Adrenal gland (tissue), 12 donors: ENCODE results near the gene CEP112. TPM values are rescaled to one million over a fixed set of nuclear protein-coding genes. Genes with fewer than 3 reads are reported as not detected.

ENCODE experiments used
- DNase-seq, 7 donors: peaks; one replicate each; pipeline ENCODE4 v3.0.0-alpha.2; 2019 to 2020
- H3K27ac ChIP-seq, 5 donors: fragments of 200-600 bp; sonication (generic) in 4 of 5; 1 replicate in 3 of 5; 2 replicates in 2 of 5; pipeline versions ENCODE4 v1.5.1 to v1.8.0; 2016 to 2020; ENCODE audit warnings: mild to moderate bottlenecking in 1 of 5
- H3K27me3 ChIP-seq: fragments of 200-600 bp; 2 replicates; pipeline ENCODE4 v1.8.0; 2021
- H3K36me3 ChIP-seq, 2 donors: fragments of 200-600 bp; replicated peaks in 1 of 2; 1 replicate in 1 of 2; 2 replicates in 1 of 2; pipeline versions ENCODE4 v1.5.1 to v1.8.0; 2018 to 2022
- H3K4me1 ChIP-seq, 2 donors: fragments of 200-600 bp; replicated peaks in 1 of 2; 1 replicate in 1 of 2; 2 replicates in 1 of 2; pipeline versions ENCODE4 v1.5.1 to v1.8.0; 2018 to 2021
- H3K4me3 ChIP-seq, 4 donors: fragments of 200-600 bp; sonication (generic) in 3 of 4; one replicate each; pipeline ENCODE4 v1.5.1; 2016 to 2018
- H3K9me3 ChIP-seq, 3 donors: fragments of 200-600 bp; sonication (generic) in 1 of 3; replicated peaks in 1 of 3; 1 replicate in 2 of 3; 2 replicates in 1 of 3; pipeline versions ENCODE4 v1.5.1 to v1.8.0; 2016 to 2021
- POLR2A ChIP-seq, 2 donors: fragments of 450-650 bp; IDR thresholded peaks; one replicate each; pipeline ENCODE4 v1.6.1; 2017; ENCODE audit warnings: antibody characterized with exemption in 2 of 2, mild to moderate bottlenecking in 2 of 2, moderate library complexity in 1 of 2
- WGBS, 4 donors: extraction: QIAGEN DNeasy Blood & Tissue Kit in 2 of 4; methylation state at CpG; one replicate each; pipeline versions ENCODE4 v1.1.5 to v1.1.7; 2013 to 2017; 5-methylcytosine and 5-hydroxymethylcytosine counted together
- intact Hi-C, 2 donors: fragments of 100-400 bp; cut with DNase I; formaldehyde crosslinking; loops; one replicate each; pipeline versions ENCODE4 v1.14.1 to v1.15.0; 2022 to 2023
- polyA plus RNA-seq, 3 donors: library from polyadenylated mRNA; stranded (reverse); fragments of 200-250 nt in 2 of 3; fragments of 350-450 nt in 1 of 3; fragmentation: Illumina TruSeq in 1 of 3; extraction: RNeasy Lipid Tissue Mini Kit (QIAGEN cat#74804) in 1 of 3; gene quantifications; one replicate each; pipeline ENCODE4 v1.2.3, GENCODE V29; 2013 to 2014
- total RNA-seq, 9 donors: library from RNA; depleted of rRNA in 4 of 9; stranded (reverse); fragments of >200 nt in 4 of 9; fragments of 120-200 nt in 1 of 9; fragmentation: NEBNext Ultra II Directional in 1 of 9; extraction: Animal tissue kit (Norgen Biotek cat#: 25700) in 1 of 9; gene quantifications; one replicate each; pipeline versions ENCODE4 v1.1.0 to v1.2.4, GENCODE V29; 2013 to 2023
- TF ChIP-seq, protein P1 (sequence below), 6 experiments: fragments of 450-650 bp in 4 of 6; fragments of 200-600 bp in 2 of 6; sonication (generic) in 1 of 6; IDR thresholded peaks; 1 replicate in 5 of 6; 2 replicates in 1 of 6; pipeline versions ENCODE4 v1.5.1 to v1.8.0; 2016 to 2021; ENCODE audit warnings: antibody characterized with exemption in 6 of 6, mild to moderate bottlenecking in 2 of 6, moderate library complexity in 1 of 6
- donor health status: healthy with polysubstance abuse.
- donor health status: Bipolar disorder and iron deficiency.
- donor health status: DM: yes; HTN: yes; CAD: no.
- donor health status: DM: no; HTN: no; CAD: no.
- donor health status: DM: no; HTN: no; CAD: no.
- donor health status: DM: yes; HTN: yes; CAD: no.

The CEP112 gene
- total and polyA plus RNA-seq, 12 donors: 4.2 to 24.1 (median 9.6) TPM

DNA sequence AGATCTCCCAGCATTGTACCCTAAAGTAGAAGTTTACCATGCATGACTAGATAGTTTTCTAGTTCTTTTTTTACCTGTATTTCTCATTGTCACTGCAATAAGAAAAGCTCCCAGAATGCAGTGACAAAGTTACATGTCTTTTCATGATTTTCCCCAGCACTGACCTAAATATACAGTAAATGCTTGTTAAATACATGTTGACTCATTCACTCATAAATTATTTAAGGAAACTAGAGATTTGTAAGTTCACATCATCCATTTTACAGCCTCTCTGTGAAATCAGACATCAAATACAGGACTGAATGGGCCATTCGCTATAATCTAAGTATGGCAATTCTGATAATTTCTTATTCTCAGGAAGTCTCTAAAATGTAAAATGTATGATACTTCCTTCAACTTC is 371.6 kb downstream of the CEP112 start:
- H3K36me3 ChIP-seq: no peaks in the 10 kb centered on the region
- no peaks in the 10 kb centered on the region for H3K9me3 ChIP-seq
- no peak for TF ChIP-seq POLR2A (IDR thresholded peaks at IDR 0.05)
- TF ChIP-seq, protein P1, sequence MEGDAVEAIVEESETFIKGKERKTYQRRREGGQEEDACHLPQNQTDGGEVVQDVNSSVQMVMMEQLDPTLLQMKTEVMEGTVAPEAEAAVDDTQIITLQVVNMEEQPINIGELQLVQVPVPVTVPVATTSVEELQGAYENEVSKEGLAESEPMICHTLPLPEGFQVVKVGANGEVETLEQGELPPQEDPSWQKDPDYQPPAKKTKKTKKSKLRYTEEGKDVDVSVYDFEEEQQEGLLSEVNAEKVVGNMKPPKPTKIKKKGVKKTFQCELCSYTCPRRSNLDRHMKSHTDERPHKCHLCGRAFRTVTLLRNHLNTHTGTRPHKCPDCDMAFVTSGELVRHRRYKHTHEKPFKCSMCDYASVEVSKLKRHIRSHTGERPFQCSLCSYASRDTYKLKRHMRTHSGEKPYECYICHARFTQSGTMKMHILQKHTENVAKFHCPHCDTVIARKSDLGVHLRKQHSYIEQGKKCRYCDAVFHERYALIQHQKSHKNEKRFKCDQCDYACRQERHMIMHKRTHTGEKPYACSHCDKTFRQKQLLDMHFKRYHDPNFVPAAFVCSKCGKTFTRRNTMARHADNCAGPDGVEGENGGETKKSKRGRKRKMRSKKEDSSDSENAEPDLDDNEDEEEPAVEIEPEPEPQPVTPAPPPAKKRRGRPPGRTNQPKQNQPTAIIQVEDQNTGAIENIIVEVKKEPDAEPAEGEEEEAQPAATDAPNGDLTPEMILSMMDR (IDR thresholded peaks at IDR 0.05): no peak
- DNase-seq: no peak
- intact Hi-C loops: no loop called here
- no peaks in the 10 kb centered on the region for H3K27me3 ChIP-seq
- no peak overlapping the region for H3K4me3 ChIP-seq
- WGBS, 4 donors: 94 to 97% (median 96%) methylated on average over 1 of the region's 1 CpG
- peaks cover 0 to 9% of the 10 kb centered on the region in 2 donors for H3K4me1 ChIP-seq
- no peak overlapping the region for H3K27ac ChIP-seq

DNA sequence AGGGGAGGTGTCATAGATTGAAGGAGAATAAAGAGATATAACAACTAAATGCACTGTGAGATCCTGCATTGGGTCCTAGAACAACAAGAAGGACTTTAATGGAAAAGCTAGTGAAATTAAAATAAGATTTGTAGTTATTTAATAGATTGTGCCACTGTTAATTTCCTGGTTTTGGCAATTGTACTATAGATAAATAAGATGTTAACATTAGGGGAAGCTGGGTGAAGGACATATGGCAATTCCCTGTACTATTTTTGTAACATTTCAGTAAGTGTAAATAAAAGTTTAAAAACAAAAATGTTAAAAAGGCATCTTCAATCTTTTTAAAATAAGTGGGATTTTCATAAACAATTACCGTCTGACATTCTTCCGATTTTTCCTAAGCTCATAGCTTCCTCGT is 372.1 kb downstream of the CEP112 start:
- no peak for DNase-seq
- WGBS, 4 donors: 35 to 50% (median 44%) methylated on average over 3 of the region's 3 CpGs
- no peak for TF ChIP-seq POLR2A (IDR thresholded peaks at IDR 0.05)
- TF ChIP-seq, protein P1 (IDR thresholded peaks at IDR 0.05): no peak
- Histone ChIP-seq H3K9me3 (no peaks in the 10 kb centered on the region), H3K4me3 (no peak overlapping the region), H3K27ac (no peak overlapping the region), H3K4me1 (peaks cover 0 to 9% of the 10 kb centered on the region in 2 donors), H3K27me3 (no peaks in the 10 kb centered on the region), H3K36me3 (no peaks in the 10 kb centered on the region)
- intact Hi-C loops: no loop called here

DNA sequence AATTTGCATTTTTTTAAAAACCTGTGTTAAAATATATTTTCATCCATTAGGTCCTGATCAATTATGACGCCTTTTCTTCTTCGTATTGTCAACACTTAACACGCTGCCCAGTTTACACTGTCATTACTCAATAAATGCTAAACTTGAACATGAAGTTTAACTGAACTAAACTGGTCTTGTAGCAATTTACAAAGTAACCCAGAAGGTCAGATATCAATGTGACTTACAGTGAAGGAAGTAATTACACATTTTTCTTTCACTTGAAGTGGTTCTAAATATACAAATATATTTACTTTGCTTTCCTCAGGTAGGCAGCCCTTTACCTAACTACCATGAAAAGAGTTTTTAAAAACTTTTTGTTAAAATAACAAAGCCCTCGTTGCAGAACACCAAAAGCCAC is 374.0 kb downstream of the CEP112 start:
- intact Hi-C loops: no loop called here
- Histone ChIP-seq H3K27ac (no peak overlapping the region), H3K4me1 (peaks cover 0 to 9% of the 10 kb centered on the region in 2 donors), H3K36me3 (no peaks in the 10 kb centered on the region), H3K27me3 (no peaks in the 10 kb centered on the region), H3K9me3 (no peaks in the 10 kb centered on the region), H3K4me3 (no peak overlapping the region)
- no peak for TF ChIP-seq POLR2A (IDR thresholded peaks at IDR 0.05)
- TF ChIP-seq, protein P1 (IDR thresholded peaks at IDR 0.05): no peak
- no peak for DNase-seq
- WGBS, 4 donors: 92 to 95% (median 94%) methylated on average over 4 of the region's 4 CpGs

DNA sequence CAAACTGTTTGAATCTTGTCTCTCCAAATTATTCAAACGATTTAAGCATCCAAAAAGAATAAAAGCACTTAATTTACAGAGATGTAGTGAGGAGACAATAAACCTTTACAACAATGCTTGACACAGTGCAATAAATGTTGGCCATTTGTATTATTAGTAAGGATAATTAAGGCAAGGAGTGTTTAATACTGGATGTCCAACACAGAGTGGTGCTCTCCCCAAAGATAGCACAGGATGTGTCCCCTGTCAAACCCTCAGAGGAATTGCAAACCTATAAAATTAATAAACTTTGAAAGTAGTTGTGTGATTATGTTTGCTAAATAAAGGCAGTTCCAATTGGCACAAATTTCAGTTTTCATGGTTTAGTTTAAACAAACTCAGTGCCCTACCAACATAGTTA is 377.5 kb downstream of the CEP112 start:
- 82 to 90% (median 83%) methylated on average over 1 of the region's 1 CpG for WGBS, 4 donors
- no peak for TF ChIP-seq POLR2A (IDR thresholded peaks at IDR 0.05)
- TF ChIP-seq, protein P1 (IDR thresholded peaks at IDR 0.05): no peak
- peaks cover 0 to 9% of the 10 kb centered on the region in 2 donors for H3K4me1 ChIP-seq
- H3K27me3 ChIP-seq: no peaks in the 10 kb centered on the region
- H3K36me3 ChIP-seq: no peaks in the 10 kb centered on the region
- no peak for DNase-seq
- intact Hi-C loops: no loop called here
- no peak overlapping the region for H3K27ac ChIP-seq
- no peak overlapping the region for H3K4me3 ChIP-seq
- no peaks in the 10 kb centered on the region for H3K9me3 ChIP-seq
